Measurements from ENCODE around the gene SOX11.

SOX11 gene

GRCh38 chr2:5701266-5701665, 9.1 kb downstream of the SOX11 start:
- TF ChIP-seq CTCF (conservative IDR thresholded peaks at IDR 0.05; ENCODE audit: control insufficient read depth, insufficient read depth, low read depth, low read length): no peak
- DNase-seq (ENCODE audit: low read depth): no peak
- no peak overlapping the region for H3K4me3 ChIP-seq (ENCODE audit: control insufficient read depth, low read depth, low read length)

DNA sequence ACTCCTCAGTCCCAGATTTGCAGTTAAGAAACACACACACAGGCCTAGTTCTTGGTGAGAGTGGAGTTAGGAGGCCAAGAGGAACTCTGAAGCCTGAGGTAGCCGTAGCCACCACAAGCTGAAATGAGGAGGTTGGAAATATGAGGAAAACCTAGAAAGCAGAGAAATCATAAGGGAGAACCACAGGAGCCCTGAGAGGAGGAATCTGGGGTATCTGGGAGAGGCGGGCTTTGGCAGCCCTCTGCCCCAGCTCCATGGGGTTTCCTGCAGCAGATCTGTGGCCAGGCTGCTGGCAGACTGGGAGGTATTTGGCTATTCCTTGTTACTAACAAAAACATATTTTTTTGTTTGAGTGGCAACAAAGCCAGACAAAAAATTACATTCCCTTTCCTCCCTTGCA, 11.0 kb downstream of the SOX11 start:
- H3K4me3 ChIP-seq (ENCODE audit: control insufficient read depth, low read depth, low read length): no peak overlapping the region
- TF ChIP-seq CTCF (conservative IDR thresholded peaks at IDR 0.05; ENCODE audit: control insufficient read depth, insufficient read depth, low read depth, low read length): no peak
- no peak for DNase-seq (ENCODE audit: low read depth)

GRCh38 chr2:5705490-5705889, 13.3 kb downstream of the SOX11 start:
- H3K4me3 ChIP-seq (ENCODE audit: control insufficient read depth, low read depth, low read length): no peak overlapping the region
- TF ChIP-seq CTCF (conservative IDR thresholded peaks at IDR 0.05; ENCODE audit: control insufficient read depth, insufficient read depth, low read depth, low read length): no peak
- no peak for DNase-seq (ENCODE audit: low read depth)

DNA sequence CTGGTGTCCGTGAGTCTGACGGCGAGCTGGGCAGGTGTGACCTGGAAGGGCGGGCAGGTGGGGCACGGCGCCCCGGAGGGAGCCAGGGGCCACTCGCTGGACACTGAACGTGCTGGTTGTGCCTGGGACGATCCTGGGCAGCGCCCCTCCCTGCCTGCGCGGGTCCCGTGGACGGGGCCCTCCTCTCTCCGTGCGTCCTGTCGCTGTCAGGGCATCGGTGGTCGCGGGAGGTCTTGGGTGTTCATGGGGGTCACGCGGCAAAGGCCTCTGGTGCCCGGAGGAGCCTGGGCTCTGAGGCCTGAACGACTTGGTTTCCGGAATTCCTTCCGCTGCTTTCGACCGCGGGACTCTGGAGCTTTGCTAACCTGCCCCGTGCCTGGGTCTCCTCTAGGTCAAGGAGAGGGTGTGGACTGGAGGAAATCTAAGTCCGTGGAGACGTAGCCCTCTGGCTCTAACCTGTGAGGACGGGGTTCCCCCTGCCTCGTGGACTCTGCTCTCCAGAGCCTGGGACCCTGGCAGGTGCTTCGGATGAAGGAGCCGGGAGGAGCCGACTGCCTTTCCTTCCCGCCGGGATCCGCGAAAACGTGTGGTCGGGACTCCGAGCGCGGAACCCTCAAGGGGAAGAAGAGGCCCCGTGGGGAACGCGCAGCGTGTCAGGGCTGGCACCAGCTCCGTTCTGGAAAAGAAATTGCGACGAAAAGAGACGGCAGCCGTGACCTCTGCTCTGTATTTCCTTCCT, 14.7 kb downstream of the SOX11 start:
- no peak overlapping the region for H3K4me3 ChIP-seq (ENCODE audit: control insufficient read depth, low read depth, low read length)
- TF ChIP-seq CTCF (conservative IDR thresholded peaks at IDR 0.05; ENCODE audit: control insufficient read depth, insufficient read depth, low read depth, low read length): no peak

GRCh38 chr2:5710615-5711014, 18.4 kb downstream of the SOX11 start:
- DNase-seq (ENCODE audit: low read depth): no peak
- TF ChIP-seq CTCF (conservative IDR thresholded peaks at IDR 0.05; ENCODE audit: control insufficient read depth, insufficient read depth, low read depth, low read length): no peak
- H3K4me3 ChIP-seq (ENCODE audit: control insufficient read depth, low read depth, low read length): no peak overlapping the region

More for the DNA sequence above, 14.7 kb downstream of the SOX11 start:
- no peak for DNase-seq (ENCODE audit: low read depth)

DNA sequence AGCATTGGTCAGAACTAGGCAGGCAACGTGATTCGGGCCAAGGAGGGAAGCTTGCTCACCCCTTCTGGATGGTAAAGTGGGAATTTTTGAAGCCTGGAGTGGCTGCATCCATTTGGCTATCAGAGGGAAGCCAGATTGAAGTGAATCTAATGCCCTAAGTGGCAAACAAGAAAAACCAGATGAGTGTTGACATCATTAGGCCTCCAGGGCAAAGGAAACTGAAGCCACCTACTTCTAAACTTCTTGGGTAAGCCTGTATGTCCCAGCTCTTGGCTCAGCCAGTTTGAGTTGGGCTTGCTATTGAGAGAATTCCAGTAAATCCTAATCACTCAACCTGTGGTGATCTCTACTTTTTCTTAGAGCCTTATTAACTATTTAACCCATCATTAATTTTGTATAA, 20.9 kb downstream of the SOX11 start:
- TF ChIP-seq CTCF (conservative IDR thresholded peaks at IDR 0.05; ENCODE audit: control insufficient read depth, insufficient read depth, low read depth, low read length): no peak
- H3K4me3 ChIP-seq (ENCODE audit: control insufficient read depth, low read depth, low read length): no peak overlapping the region
- no peak for DNase-seq (ENCODE audit: low read depth)
